PC-9 (cell line): ENCODE measurements around the gene UNC93A. TPM values are rescaled to one million over a fixed set of nuclear protein-coding genes. Genes with fewer than 3 reads are reported as not detected.

Experiments used
- BruUV-seq: library from RNA; stranded (reverse); fragments of 400-500 nt; replicated peaks from 2 replicates; lab custom pipeline; 2021; lab: Mats Ljungman, UMichigan
- CTCF ChIA-PET: fragments of 300-600 bp; sonication (Branson Sonifier 250); formaldehyde crosslinking; loops from one replicate; lab custom pipeline; 2022; ENCODE audit warnings: antibody characterized with exemption; lab: Charles Lee
- POLR2A ChIA-PET: fragments of 300-600 bp; sonication (Branson Sonifier 250); formaldehyde crosslinking; loops from one replicate; lab custom pipeline; 2022; ENCODE audit warnings: antibody characterized with exemption; ENCODE audit not compliant: unreplicated experiment; lab: Charles Lee
- DNase-seq, 2 experiments: peaks; one replicate each; pipeline versions ENCODE4 v3.0.0 to v3.0.0-alpha.2; 2015 to 2022; ENCODE audit warnings: mixed read lengths in 1 of 2
- H2AFZ ChIP-seq: fragments of 200-600 bp; sonication (generic); 2 replicates; pipeline ENCODE4 v1.8.1; 2017; ENCODE audit warnings: antibody characterized with exemption
- H3F3A ChIP-seq: fragments of 200-600 bp; sonication (generic); 2 replicates; pipeline ENCODE4 v1.8.1; 2017; ENCODE audit warnings: antibody characterized with exemption, mild to moderate bottlenecking, low read depth; ENCODE audit not compliant: insufficient read depth
- H3K27ac ChIP-seq: fragments of 200-600 bp; sonication (generic); 2 replicates; pipeline ENCODE4 v1.6.1; 2016; ENCODE audit warnings: mixed run types
- H3K27me3 ChIP-seq: fragments of 200-600 bp; sonication (generic); 2 replicates; pipeline ENCODE4 v1.6.1; 2016; ENCODE audit warnings: low read depth, mixed run types; ENCODE audit not compliant: insufficient read depth
- H3K36me3 ChIP-seq: fragments of 200-600 bp; sonication (generic); 2 replicates; pipeline ENCODE4 v1.6.1; 2016; ENCODE audit warnings: low read depth, mixed run types
- H3K4me1 ChIP-seq: fragments of 200-600 bp; sonication (generic); replicated peaks from 2 replicates; pipeline ENCODE4 v1.6.1; 2016; ENCODE audit warnings: mixed run types; ENCODE audit not compliant: insufficient read depth
- H3K4me2 ChIP-seq: fragments of 200-600 bp; sonication (generic); 2 replicates; pipeline ENCODE4 v1.6.1; 2017; ENCODE audit warnings: mixed run types
- H3K4me3 ChIP-seq: fragments of 200-600 bp; sonication (generic); 2 replicates; pipeline ENCODE4 v1.6.1; 2016; ENCODE audit warnings: mixed run types
- H3K79me2 ChIP-seq: fragments of 200-600 bp; sonication (generic); 2 replicates; pipeline ENCODE4 v1.6.1; 2017; ENCODE audit warnings: low read depth, mixed run types
- H3K9me2 ChIP-seq: fragments of 200-600 bp; sonication (generic); 2 replicates; pipeline ENCODE4 v1.8.1; 2017; ENCODE audit warnings: mild to moderate bottlenecking; ENCODE audit not compliant: insufficient read depth
- H3K9me3 ChIP-seq: fragments of 200-600 bp; sonication (generic); 2 replicates; pipeline ENCODE4 v1.8.1; 2016; ENCODE audit warnings: low read depth; ENCODE audit not compliant: insufficient read depth
- H4K20me1 ChIP-seq: fragments of 200-600 bp; sonication (generic); 2 replicates; pipeline ENCODE4 v1.8.1; 2017; ENCODE audit not compliant: insufficient read depth
- EZH2 ChIP-seq: fragments of 200-600 bp; sonication (generic); IDR thresholded peaks from 2 replicates; pipeline ENCODE4 v1.8.0; 2017; ENCODE audit warnings: antibody characterized with exemption, low read depth
- intact Hi-C: fragments of 100-400 bp; cut with micrococcal nuclease; formaldehyde crosslinking; loops from one replicate; pipeline ENCODE4 v1.10.0; 2022; ENCODE audit not compliant: unreplicated experiment
- total RNA-seq: library from RNA; stranded (reverse); gene quantifications from 2 replicates; pipeline ENCODE4 v1.2.3, GENCODE V29; 2021
- TF ChIP-seq, protein P1 (sequence below): fragments of 200-600 bp; sonication (generic); conservative IDR thresholded peaks from 2 replicates; pipeline ENCODE4 v1.6.1; 2017; ENCODE audit warnings: mixed run types, antibody characterized with exemption, mild to moderate bottlenecking, moderate library complexity

The UNC93A gene
- total RNA-seq, 1 experiment from 2014 or later: not detected

DNA sequence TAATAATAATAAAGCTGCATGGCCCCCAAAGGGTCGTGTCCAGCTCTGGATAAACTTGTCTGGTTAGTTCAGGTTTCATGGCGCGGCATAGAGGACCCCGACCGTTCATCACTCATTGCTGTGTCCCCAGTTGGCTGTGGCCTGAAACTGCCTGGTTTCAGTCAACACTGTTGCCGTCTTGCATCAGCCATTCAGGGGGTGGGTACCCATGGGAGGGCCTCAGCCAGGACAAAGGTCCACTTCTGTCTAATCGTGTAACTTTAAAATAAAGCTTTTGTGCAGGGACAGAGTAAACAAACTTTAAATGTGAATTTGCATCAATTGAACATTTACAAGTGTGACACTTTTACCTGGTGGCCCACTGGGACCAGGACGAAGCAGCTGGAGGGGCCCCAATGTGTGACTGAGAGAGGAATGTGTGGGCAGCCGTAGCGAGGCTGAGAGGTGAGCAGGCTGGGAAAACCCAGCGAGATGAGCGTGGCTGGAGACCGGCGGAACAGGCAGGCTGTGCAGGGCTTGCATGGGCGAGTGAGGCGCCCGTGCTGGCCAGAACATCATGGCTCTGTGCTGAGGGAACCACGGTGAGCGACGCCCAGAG, 22.3 kb upstream of the UNC93A start:
- H3K4me3 ChIP-seq: no peak overlapping the region
- H3K79me2 ChIP-seq: no peaks in the 10 kb centered on the region
- no peak overlapping the region for H3K27ac ChIP-seq
- H4K20me1 ChIP-seq: no peaks in the 10 kb centered on the region
- H3K9me2 ChIP-seq: no peaks in the 10 kb centered on the region
- no peak overlapping the region for H3K4me2 ChIP-seq
- no peak overlapping the region for H2AFZ ChIP-seq
- no peaks in the 10 kb centered on the region for H3K4me1 ChIP-seq
- no peaks in the 10 kb centered on the region for H3K9me3 ChIP-seq
- H3K27me3 ChIP-seq: peaks cover 66% of the 10 kb centered on the region
- intact Hi-C loops: no loop called here
- CTCF ChIA-PET: no interaction called here
- H3F3A ChIP-seq: no peaks in the 10 kb centered on the region
- no peak for DNase-seq
- no TSS peak for BruUV-seq
- POLR2A ChIA-PET: no interaction called here
- H3K36me3 ChIP-seq: no peaks in the 10 kb centered on the region
- TF ChIP-seq, protein P1, sequence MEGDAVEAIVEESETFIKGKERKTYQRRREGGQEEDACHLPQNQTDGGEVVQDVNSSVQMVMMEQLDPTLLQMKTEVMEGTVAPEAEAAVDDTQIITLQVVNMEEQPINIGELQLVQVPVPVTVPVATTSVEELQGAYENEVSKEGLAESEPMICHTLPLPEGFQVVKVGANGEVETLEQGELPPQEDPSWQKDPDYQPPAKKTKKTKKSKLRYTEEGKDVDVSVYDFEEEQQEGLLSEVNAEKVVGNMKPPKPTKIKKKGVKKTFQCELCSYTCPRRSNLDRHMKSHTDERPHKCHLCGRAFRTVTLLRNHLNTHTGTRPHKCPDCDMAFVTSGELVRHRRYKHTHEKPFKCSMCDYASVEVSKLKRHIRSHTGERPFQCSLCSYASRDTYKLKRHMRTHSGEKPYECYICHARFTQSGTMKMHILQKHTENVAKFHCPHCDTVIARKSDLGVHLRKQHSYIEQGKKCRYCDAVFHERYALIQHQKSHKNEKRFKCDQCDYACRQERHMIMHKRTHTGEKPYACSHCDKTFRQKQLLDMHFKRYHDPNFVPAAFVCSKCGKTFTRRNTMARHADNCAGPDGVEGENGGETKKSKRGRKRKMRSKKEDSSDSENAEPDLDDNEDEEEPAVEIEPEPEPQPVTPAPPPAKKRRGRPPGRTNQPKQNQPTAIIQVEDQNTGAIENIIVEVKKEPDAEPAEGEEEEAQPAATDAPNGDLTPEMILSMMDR: no peak
- no peak for TF ChIP-seq EZH2

DNA sequence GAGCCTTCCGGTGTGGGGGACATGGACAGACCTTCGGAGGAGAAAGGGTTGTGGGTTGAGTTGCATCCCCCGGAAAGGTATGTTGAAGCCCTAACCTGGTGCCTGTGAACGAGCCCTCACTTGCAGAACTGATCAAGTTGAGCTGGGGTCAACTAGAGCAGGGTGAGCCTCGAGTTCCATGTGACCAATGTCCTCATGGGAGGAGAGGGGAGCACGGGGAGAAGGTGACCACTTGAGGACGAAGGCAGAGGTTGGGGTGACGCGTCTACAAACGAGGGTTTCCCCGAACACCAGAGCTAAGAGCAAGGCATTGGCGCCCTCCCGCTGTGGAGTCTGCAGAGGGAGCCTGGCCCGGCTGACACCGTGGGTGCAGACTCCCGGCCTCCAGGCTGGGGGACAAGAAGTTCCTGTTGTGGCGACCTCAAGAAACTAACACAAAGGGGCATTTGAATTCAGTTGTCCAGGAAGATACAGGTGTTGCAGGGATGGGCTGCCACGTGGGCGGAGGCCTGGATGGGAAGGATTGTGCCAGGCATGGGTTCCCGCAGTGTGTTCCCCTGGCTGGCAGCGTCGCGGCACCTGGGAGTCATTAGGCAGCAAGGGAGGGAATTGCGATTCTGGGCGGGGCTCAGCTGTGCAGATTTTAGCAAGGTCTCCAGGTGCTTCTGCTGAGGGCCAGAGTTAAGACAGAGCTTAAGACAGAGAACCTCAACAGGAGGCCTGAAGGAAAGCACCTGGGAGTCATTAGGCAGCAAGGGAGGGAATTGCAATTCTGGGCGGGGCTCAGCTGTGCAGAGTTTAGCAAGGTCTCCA, 20.4 kb upstream of the UNC93A start:
- CTCF ChIA-PET: no interaction called here
- H3K9me3 ChIP-seq: no peaks in the 10 kb centered on the region
- no peak overlapping the region for H3K4me2 ChIP-seq
- H2AFZ ChIP-seq: no peak overlapping the region
- peaks cover 75% of the 10 kb centered on the region for H3K27me3 ChIP-seq
- no peaks in the 10 kb centered on the region for H3K4me1 ChIP-seq
- no TSS peak for BruUV-seq
- POLR2A ChIA-PET: no interaction called here
- H3K79me2 ChIP-seq: no peaks in the 10 kb centered on the region
- no peaks in the 10 kb centered on the region for H4K20me1 ChIP-seq
- H3K36me3 ChIP-seq: no peaks in the 10 kb centered on the region
- no peak for DNase-seq
- no peak for TF ChIP-seq EZH2
- H3K27ac ChIP-seq: no peak overlapping the region
- intact Hi-C loops: no loop called here
- no peaks in the 10 kb centered on the region for H3F3A ChIP-seq
- no peaks in the 10 kb centered on the region for H3K9me2 ChIP-seq
- no peak overlapping the region for H3K4me3 ChIP-seq

DNA sequence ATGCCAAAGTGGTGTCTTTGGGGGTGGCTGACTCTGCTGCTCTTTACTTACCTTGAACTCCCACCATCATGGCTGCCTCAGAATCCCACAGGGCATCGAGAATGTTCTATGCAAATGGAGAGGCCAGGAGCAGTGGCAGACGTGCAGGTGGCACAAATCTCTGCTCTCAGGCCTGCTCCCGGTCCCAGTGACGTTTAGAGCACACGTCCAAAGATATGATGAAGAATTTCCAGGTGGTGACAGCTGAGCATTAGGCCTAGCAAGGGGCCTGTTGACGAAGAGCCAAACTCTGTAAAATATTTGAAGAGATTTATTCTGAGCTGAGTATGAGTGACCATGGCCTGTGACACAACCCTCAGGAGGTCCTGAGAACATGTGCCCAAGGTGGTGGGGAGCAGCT, 19.0 kb upstream of the UNC93A start:
- H3K27ac ChIP-seq: no peak overlapping the region
- TF ChIP-seq EZH2: no peak
- TF ChIP-seq, protein P1: no peak
- no TSS peak for BruUV-seq
- ChIA-PET CTCF (no interaction called here), POLR2A (no interaction called here)
- H3K4me3 ChIP-seq: no peak overlapping the region
- H3K4me2 ChIP-seq: no peak overlapping the region
- DNase-seq: no peak
- no peaks in the 10 kb centered on the region for H4K20me1 ChIP-seq
- H3F3A ChIP-seq: no peaks in the 10 kb centered on the region
- H3K9me2 ChIP-seq: no peaks in the 10 kb centered on the region
- no peaks in the 10 kb centered on the region for H3K9me3 ChIP-seq
- no peaks in the 10 kb centered on the region for H3K79me2 ChIP-seq
- H3K36me3 ChIP-seq: no peaks in the 10 kb centered on the region
- H3K27me3 ChIP-seq: peaks cover 83% of the 10 kb centered on the region
- H3K4me1 ChIP-seq: no peaks in the 10 kb centered on the region
- no peak overlapping the region for H2AFZ ChIP-seq
- intact Hi-C loops: no loop called here
